SH-SY5Y (cell line): ENCODE results near the gene C1orf141.

Source experiments
- GATA2 ChIP-seq: IDR thresholded peaks from 2 replicates; pipeline ENCODE4 v1.6.1; 2011; ENCODE audit warnings: mild to moderate bottlenecking, low read depth, low read length
- GATA3 ChIP-seq: IDR thresholded peaks from 2 replicates; pipeline ENCODE4 v1.6.1; 2011; ENCODE audit warnings: low read depth, mild to moderate bottlenecking, low read length, moderate library complexity

- TF ChIP-seq GATA3 (no peak), GATA2 (no peak)
Observed at GRCh38 chr1:67171978-67172377, 37.2 kb upstream of the C1orf141 start.
